Measurements from ENCODE around the gene ZNF70. TPM values are rescaled to one million over a fixed set of nuclear protein-coding genes. Genes with fewer than 3 reads are reported as not detected.

ZNF70 gene
- total RNA-seq, 1 experiment from 2014 or later = 3.3 TPM

DNA sequence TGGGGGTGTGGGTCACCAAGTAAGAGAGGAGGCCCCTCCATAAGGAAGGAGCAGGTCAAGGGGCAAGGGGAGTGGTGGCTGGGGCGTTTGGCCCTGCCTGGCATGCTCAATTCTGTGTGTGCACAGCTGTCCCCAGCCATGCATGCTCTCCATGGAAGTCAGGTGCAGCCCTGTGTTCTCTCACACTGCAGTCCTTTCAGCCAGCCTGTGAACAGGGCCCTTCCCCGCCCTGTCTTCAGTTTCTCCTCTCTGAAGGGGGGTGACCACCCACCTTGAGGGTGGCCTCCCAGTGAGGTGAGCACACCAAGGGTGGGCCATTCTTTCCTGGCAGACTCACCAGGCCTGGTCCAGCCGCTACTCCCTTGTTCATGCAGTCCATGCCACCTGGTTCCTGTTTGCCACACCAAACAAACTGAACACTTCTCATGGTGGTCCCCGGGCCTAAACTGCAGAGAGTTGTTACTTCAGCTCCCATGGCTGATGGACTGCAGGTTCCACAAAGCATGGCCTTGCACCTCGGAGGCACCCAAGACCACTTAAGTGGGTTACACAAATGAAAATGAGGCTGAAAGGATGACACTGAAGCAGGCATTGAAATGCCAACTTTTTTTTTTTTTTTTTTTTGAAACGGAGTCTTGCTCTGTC, 18.5 kb upstream of the ZNF70 start (continued):
- TF ChIP-seq, protein P1, sequence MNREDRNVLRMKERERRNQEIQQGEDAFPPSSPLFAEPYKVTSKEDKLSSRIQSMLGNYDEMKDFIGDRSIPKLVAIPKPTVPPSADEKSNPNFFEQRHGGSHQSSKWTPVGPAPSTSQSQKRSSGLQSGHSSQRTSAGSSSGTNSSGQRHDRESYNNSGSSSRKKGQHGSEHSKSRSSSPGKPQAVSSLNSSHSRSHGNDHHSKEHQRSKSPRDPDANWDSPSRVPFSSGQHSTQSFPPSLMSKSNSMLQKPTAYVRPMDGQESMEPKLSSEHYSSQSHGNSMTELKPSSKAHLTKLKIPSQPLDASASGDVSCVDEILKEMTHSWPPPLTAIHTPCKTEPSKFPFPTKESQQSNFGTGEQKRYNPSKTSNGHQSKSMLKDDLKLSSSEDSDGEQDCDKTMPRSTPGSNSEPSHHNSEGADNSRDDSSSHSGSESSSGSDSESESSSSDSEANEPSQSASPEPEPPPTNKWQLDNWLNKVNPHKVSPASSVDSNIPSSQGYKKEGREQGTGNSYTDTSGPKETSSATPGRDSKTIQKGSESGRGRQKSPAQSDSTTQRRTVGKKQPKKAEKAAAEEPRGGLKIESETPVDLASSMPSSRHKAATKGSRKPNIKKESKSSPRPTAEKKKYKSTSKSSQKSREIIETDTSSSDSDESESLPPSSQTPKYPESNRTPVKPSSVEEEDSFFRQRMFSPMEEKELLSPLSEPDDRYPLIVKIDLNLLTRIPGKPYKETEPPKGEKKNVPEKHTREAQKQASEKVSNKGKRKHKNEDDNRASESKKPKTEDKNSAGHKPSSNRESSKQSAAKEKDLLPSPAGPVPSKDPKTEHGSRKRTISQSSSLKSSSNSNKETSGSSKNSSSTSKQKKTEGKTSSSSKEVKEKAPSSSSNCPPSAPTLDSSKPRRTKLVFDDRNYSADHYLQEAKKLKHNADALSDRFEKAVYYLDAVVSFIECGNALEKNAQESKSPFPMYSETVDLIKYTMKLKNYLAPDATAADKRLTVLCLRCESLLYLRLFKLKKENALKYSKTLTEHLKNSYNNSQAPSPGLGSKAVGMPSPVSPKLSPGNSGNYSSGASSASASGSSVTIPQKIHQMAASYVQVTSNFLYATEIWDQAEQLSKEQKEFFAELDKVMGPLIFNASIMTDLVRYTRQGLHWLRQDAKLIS (CRISPR knock-in tag; IDR thresholded peaks at IDR 0.05; ENCODE audit: borderline replicate concordance) = no peak
- TF ChIP-seq, protein P2, sequence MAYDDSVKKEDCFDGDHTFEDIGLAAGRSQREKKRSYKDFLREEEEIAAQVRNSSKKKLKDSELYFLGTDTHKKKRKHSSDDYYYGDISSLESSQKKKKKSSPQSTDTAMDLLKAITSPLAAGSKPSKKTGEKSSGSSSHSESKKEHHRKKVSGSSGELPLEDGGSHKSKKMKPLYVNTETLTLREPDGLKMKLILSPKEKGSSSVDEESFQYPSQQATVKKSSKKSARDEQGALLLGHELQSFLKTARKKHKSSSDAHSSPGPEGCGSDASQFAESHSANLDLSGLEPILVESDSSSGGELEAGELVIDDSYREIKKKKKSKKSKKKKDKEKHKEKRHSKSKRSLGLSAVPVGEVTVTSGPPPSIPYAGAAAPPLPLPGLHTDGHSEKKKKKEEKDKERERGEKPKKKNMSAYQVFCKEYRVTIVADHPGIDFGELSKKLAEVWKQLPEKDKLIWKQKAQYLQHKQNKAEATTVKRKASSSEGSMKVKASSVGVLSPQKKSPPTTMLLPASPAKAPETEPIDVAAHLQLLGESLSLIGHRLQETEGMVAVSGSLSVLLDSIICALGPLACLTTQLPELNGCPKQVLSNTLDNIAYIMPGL (CRISPR knock-in tag; IDR thresholded peaks at IDR 0.05) = no peak
- no peak for TF ChIP-seq OVOL2 (CRISPR knock-in tag; IDR thresholded peaks at IDR 0.05; ENCODE audit: borderline replicate concordance)

DNA sequence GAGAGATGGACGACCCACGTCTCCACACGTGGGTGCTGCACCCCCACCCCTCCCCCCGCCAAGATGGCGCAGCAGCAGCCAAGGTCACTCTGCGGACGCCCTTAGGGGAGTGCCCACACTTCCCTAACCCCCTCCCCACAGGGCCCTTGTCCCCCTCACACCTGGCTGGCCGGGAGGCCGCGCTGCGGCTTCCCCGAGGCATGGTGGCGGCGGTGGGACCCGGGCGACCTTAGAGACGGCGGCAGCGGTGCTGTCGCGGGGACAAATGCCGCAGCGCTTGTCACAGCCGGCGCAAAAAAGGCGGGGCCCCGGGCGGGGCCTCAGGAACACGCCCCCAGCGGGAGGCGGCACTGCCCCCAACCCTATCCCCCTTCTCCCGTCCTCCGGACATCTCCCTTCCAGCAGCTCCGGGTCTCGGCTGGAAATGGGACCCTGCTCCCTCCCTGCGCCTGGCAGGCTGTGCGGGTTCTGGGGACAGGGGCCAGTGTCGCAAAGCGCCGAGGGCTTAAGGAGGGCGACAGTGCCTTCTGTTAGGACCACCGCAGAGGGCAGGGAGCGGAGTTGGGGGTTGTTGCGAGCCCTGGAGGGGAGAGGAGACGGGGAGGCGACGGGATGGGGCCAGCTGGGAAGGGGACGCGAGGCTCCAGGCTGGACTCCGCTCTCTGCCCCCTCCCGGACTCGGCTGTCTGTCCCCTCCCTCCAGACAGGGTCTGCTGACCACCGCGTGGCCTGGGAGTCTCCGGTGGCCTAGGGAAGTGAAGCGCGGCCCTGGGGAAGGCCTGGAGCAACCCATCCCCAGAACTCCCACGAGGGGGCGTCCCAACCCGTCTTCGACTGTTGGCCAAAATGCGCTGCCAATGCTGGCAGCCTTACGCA, 17.0 kb upstream of the ZNF70 start, which contains the start of gene CHCHD10:
CHCHD10 (minus strand) TSS at position 300 of the 876 bp plus-strand sequence; CDS start at position 202, 98 bp downstream.
- ATAC-seq = peak; percentile 41
- Mint-ChIP-seq H3K4me3 (peak within 1 kb of the TSS; percentile 89), H3K9me3 (no peaks in the 10 kb centered on the region), H3K27ac (no peak within 1 kb of the TSS), H3K4me1 (peaks cover 36% of the 10 kb centered on the region), H3K36me3 (peaks cover 2% of the 10 kb centered on the region), H3K27me3 (ENCODE audit: low read depth) (peaks cover 16% of the 10 kb centered on the region)
- ChIA-PET CTCF (interaction anchor here (0.6 to 4.0 kb wide), 21 partner anchors 8 to 302 kb away, joined by 3 to 77 read pairs (median 5); partner anchors contain the start of genes MIF, SLC2A11 and ZNF70), POLR2A (interaction anchor here (1.6 kb wide), 1 partner anchor 82 kb away, joined by 3 read pairs; no protein-coding TSS in a partner anchor)
- DNase-seq (ENCODE audit: low spot score) = peak; percentile 90
- TF ChIP-seq FOXP1 (CRISPR knock-in tag; IDR thresholded peaks at IDR 0.05; ENCODE audit: borderline replicate concordance) (no peak), ZNF263 (CRISPR knock-in tag; IDR thresholded peaks at IDR 0.05; ENCODE audit: low read depth) (no peak), NFE2L1 (CRISPR knock-in tag; IDR thresholded peaks at IDR 0.05) (no peak), SMAD3 (CRISPR knock-in tag; IDR thresholded peaks at IDR 0.05; ENCODE audit: borderline replicate concordance) (no peak), OVOL2 (CRISPR knock-in tag; IDR thresholded peaks at IDR 0.05; ENCODE audit: borderline replicate concordance) (no peak), ZNF219 (CRISPR knock-in tag; IDR thresholded peaks at IDR 0.05; ENCODE audit: borderline replicate concordance) (0 out of 2 replicates have a peak, but pooled peaks have one; percentile 10), CREB1 (CRISPR knock-in tag; IDR thresholded peaks at IDR 0.05) (no peak), TP53 (CRISPR knock-in tag; IDR thresholded peaks at IDR 0.05) (no peak; the same call in 1 of the 2 replicates), NFYB (CRISPR knock-in tag; conservative IDR thresholded peaks at IDR 0.05; ENCODE audit: low read depth) (no peak), TEAD4 (CRISPR knock-in tag; IDR thresholded peaks at IDR 0.05) (no peak), SP1 (CRISPR knock-in tag; conservative IDR thresholded peaks at IDR 0.05) (peak; percentile 67), GABPB1 (CRISPR knock-in tag; IDR thresholded peaks at IDR 0.05) (peak; percentile 49; the same call in 1 of the 2 replicates), HMGA2 (CRISPR knock-in tag; IDR thresholded peaks at IDR 0.05) (no peak), FOXJ3 (CRISPR knock-in tag; IDR thresholded peaks at IDR 0.05; ENCODE audit: borderline replicate concordance) (no peak), TEAD1 (CRISPR knock-in tag; IDR thresholded peaks at IDR 0.05) (no peak; the same call in none of the 2 replicates), CBFB (CRISPR knock-in tag; IDR thresholded peaks at IDR 0.05; ENCODE audit: low read depth) (no peak), TCF7 (CRISPR knock-in tag; IDR thresholded peaks at IDR 0.05; ENCODE audit: low read depth) (no peak), USF2 (CRISPR knock-in tag; IDR thresholded peaks at IDR 0.05) (peak; percentile 37; the same call in 1 of the 2 replicates)
- TF ChIP-seq, protein P3, sequence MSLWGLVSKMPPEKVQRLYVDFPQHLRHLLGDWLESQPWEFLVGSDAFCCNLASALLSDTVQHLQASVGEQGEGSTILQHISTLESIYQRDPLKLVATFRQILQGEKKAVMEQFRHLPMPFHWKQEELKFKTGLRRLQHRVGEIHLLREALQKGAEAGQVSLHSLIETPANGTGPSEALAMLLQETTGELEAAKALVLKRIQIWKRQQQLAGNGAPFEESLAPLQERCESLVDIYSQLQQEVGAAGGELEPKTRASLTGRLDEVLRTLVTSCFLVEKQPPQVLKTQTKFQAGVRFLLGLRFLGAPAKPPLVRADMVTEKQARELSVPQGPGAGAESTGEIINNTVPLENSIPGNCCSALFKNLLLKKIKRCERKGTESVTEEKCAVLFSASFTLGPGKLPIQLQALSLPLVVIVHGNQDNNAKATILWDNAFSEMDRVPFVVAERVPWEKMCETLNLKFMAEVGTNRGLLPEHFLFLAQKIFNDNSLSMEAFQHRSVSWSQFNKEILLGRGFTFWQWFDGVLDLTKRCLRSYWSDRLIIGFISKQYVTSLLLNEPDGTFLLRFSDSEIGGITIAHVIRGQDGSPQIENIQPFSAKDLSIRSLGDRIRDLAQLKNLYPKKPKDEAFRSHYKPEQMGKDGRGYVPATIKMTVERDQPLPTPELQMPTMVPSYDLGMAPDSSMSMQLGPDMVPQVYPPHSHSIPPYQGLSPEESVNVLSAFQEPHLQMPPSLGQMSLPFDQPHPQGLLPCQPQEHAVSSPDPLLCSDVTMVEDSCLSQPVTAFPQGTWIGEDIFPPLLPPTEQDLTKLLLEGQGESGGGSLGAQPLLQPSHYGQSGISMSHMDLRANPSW (CRISPR knock-in tag; conservative IDR thresholded peaks at IDR 0.05; ENCODE audit: low read depth) = no peak
- TF ChIP-seq, protein P4, sequence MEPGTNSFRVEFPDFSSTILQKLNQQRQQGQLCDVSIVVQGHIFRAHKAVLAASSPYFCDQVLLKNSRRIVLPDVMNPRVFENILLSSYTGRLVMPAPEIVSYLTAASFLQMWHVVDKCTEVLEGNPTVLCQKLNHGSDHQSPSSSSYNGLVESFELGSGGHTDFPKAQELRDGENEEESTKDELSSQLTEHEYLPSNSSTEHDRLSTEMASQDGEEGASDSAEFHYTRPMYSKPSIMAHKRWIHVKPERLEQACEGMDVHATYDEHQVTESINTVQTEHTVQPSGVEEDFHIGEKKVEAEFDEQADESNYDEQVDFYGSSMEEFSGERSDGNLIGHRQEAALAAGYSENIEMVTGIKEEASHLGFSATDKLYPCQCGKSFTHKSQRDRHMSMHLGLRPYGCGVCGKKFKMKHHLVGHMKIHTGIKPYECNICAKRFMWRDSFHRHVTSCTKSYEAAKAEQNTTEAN (CRISPR knock-in tag; IDR thresholded peaks at IDR 0.05) = no peak
- TF ChIP-seq, protein P5, sequence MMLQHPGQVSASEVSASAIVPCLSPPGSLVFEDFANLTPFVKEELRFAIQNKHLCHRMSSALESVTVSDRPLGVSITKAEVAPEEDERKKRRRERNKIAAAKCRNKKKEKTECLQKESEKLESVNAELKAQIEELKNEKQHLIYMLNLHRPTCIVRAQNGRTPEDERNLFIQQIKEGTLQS (CRISPR knock-in tag; conservative IDR thresholded peaks at IDR 0.05) = no peak
